Endodermal cell (in vitro differentiated cells): ENCODE data around the gene ALOXE3. TPM values are rescaled to one million over a fixed set of nuclear protein-coding genes. Genes with fewer than 3 reads are reported as not detected.

Experiments
- DNase-seq: peaks from one replicate; pipeline ENCODE4 v3.0.0-alpha.2; 2017
- H3K27ac ChIP-seq: 2 replicates; pipeline ENCODE4 v1.5.1; 2013; ENCODE audit warnings: mild to moderate bottlenecking, low read depth, low read length, moderate library complexity
- H3K27me3 ChIP-seq: 2 replicates; pipeline ENCODE4 v1.6.1; 2013; ENCODE audit warnings: mild to moderate bottlenecking, low read length, moderate library complexity; ENCODE audit not compliant: insufficient read depth, control insufficient read depth, poor library complexity, severe bottlenecking
- H3K36me3 ChIP-seq: 2 replicates; pipeline ENCODE4 v1.7.0; 2013; ENCODE audit warnings: mild to moderate bottlenecking, low read length, moderate library complexity; ENCODE audit not compliant: control insufficient read depth, insufficient read depth
- H3K4me1 ChIP-seq: one replicate; pipeline ENCODE4 v1.7.0; 2013; ENCODE audit warnings: low read length; ENCODE audit not compliant: control insufficient read depth, insufficient read depth
- H3K4me3 ChIP-seq: 2 replicates; pipeline ENCODE4 v1.5.1; 2013; ENCODE audit warnings: mild to moderate bottlenecking, low read length, moderate library complexity
- H3K9ac ChIP-seq: 2 replicates; pipeline ENCODE4 v1.6.1; 2013; ENCODE audit warnings: mild to moderate bottlenecking, low read length, moderate library complexity; ENCODE audit not compliant: poor library complexity, severe bottlenecking; ENCODE audit errors: extremely low read depth
- H3K9me3 ChIP-seq: 2 replicates; pipeline ENCODE4 v1.6.1; 2013; ENCODE audit warnings: mild to moderate bottlenecking, low read length, moderate library complexity; ENCODE audit not compliant: control insufficient read depth
- H3K27ac Mint-ChIP-seq: 2 replicates; pipeline ENCODE4 v1.8.0; 2020; ENCODE audit warnings: mixed read lengths
- H3K27me3 Mint-ChIP-seq: 2 replicates; pipeline ENCODE4 v1.8.0; 2021; ENCODE audit warnings: mild to moderate bottlenecking, mixed read lengths; ENCODE audit not compliant: insufficient read depth
- H3K36me3 Mint-ChIP-seq: 2 replicates; pipeline ENCODE4 v1.8.0; 2020; ENCODE audit warnings: low read depth, mixed read lengths
- H3K4me1 Mint-ChIP-seq: 2 replicates; pipeline ENCODE4 v1.8.0; 2020; ENCODE audit warnings: mixed read lengths
- H3K4me3 Mint-ChIP-seq: 2 replicates; pipeline ENCODE4 v1.8.0; 2020; ENCODE audit warnings: mild to moderate bottlenecking, moderate library complexity, mixed read lengths
- H3K9me3 Mint-ChIP-seq: 2 replicates; pipeline ENCODE4 v1.8.0; 2020; ENCODE audit warnings: mild to moderate bottlenecking, mixed read lengths
- WGBS, 2 experiments: methylation state at CpG; one replicate each; pipeline versions ENCODE4 v1.1.5 to v1.1.7; 2013; ENCODE audit warnings: missing lambda C conversion rate in 2 of 2, mixed read lengths in 1 of 2; ENCODE audit not compliant: insufficient coverage in 1 of 2, insufficient read length in 1 of 2; 5-methylcytosine and 5-hydroxymethylcytosine counted together
- total RNA-seq, 2 donors: library from RNA; stranded (reverse); fragmentation: NEBNext Ultra II Directional in 1 of 2; extraction: Animal tissue kit (Norgen Biotek cat#: 25700) in 1 of 2; gene quantifications; 2 replicates in 1 of 2; 3 replicates in 1 of 2; pipeline ENCODE4 v1.2.1, GENCODE V29; 2021
- TF ChIP-seq, protein P1 (sequence below): fragments of 200-600 bp; sonication (generic); conservative IDR thresholded peaks from 2 replicates; pipeline ENCODE4 v1.5.0; 2021; ENCODE audit warnings: antibody characterized with exemption, mild to moderate bottlenecking

The ALOXE3 gene
- total RNA-seq, 2 donors from 2014 or later = 0.13 to 0.49 TPM

DNA sequence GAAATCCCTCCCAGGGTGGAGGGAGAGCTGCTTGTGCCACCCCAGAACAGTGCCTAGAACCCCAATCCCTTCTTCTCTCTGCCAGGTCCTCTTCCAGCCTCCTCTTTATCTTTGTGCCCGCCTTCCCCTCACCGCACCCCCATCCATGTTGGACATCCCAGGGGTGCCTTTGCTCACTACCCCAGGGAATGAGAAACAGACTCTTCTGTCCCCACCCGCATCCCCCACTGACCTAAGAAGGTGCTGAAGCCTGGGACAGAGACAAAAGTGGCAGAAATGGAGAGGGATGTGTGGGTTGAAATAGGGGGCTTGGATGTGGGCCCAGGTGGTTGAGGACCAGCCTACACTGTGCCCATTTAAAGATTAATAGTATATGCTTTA, 62.5 kb downstream of the ALOXE3 start:
- peaks cover 27% of the 10 kb centered on the region for H3K27me3 ChIP-seq
- no peak for DNase-seq
- Mint-ChIP-seq H3K4me3 (no peak overlapping the region), H3K4me1 (peaks cover 20% of the 10 kb centered on the region), H3K27ac (no peak overlapping the region), H3K36me3 (no peaks in the 10 kb centered on the region), H3K9me3 (no peaks in the 10 kb centered on the region), H3K27me3 (peaks cover 59% of the 10 kb centered on the region)
- H3K36me3 ChIP-seq = no peaks in the 10 kb centered on the region
- H3K4me1 ChIP-seq = peaks cover 7% of the 10 kb centered on the region
- no peak overlapping the region for H3K4me3 ChIP-seq
- whole genome bisulfite sequencing, 2 experiments = 80 to 94% methylated on average over 1 to 3 of the region's 3 CpGs
- no peak overlapping the region for H3K9ac ChIP-seq
- TF ChIP-seq, protein P1, sequence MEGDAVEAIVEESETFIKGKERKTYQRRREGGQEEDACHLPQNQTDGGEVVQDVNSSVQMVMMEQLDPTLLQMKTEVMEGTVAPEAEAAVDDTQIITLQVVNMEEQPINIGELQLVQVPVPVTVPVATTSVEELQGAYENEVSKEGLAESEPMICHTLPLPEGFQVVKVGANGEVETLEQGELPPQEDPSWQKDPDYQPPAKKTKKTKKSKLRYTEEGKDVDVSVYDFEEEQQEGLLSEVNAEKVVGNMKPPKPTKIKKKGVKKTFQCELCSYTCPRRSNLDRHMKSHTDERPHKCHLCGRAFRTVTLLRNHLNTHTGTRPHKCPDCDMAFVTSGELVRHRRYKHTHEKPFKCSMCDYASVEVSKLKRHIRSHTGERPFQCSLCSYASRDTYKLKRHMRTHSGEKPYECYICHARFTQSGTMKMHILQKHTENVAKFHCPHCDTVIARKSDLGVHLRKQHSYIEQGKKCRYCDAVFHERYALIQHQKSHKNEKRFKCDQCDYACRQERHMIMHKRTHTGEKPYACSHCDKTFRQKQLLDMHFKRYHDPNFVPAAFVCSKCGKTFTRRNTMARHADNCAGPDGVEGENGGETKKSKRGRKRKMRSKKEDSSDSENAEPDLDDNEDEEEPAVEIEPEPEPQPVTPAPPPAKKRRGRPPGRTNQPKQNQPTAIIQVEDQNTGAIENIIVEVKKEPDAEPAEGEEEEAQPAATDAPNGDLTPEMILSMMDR = no peak
- H3K27ac ChIP-seq = no peak overlapping the region
- no peaks in the 10 kb centered on the region for H3K9me3 ChIP-seq

DNA sequence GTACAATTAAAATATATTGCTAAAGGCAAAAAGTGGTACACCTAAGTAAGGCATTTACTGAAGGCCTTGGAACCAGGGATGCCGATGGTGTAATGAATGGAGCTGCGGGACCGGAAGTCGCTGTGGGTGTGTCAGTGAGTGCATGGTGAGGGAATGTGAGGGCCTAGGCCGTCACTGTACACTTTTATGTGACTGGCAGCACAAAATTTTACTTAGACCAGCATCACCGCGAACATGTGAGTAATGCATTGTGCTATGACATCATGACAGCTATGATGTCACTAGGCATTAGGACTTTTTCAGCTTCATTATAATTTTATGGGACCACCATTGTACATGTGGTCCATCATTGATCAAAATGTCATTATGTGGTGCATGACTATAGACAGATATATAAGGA, 64.7 kb downstream of the ALOXE3 start:
- peaks cover 12% of the 10 kb centered on the region for H3K27me3 ChIP-seq
- no peak for DNase-seq
- TF ChIP-seq, protein P1 = no peak
- peaks cover 7% of the 10 kb centered on the region for H3K4me1 ChIP-seq
- no peaks in the 10 kb centered on the region for H3K9me3 ChIP-seq
- Mint-ChIP-seq H3K36me3 (no peaks in the 10 kb centered on the region), H3K27ac (no peak overlapping the region), H3K27me3 (peaks cover 58% of the 10 kb centered on the region), H3K4me3 (no peak overlapping the region), H3K4me1 (peaks cover 15% of the 10 kb centered on the region), H3K9me3 (no peaks in the 10 kb centered on the region)
- no peak overlapping the region for H3K27ac ChIP-seq
- H3K4me3 ChIP-seq = no peak overlapping the region
- 92 to 96% methylated on average over 7 of the region's 7 CpGs for WGBS, 2 experiments
- no peaks in the 10 kb centered on the region for H3K36me3 ChIP-seq
- H3K9ac ChIP-seq = no peak overlapping the region

DNA sequence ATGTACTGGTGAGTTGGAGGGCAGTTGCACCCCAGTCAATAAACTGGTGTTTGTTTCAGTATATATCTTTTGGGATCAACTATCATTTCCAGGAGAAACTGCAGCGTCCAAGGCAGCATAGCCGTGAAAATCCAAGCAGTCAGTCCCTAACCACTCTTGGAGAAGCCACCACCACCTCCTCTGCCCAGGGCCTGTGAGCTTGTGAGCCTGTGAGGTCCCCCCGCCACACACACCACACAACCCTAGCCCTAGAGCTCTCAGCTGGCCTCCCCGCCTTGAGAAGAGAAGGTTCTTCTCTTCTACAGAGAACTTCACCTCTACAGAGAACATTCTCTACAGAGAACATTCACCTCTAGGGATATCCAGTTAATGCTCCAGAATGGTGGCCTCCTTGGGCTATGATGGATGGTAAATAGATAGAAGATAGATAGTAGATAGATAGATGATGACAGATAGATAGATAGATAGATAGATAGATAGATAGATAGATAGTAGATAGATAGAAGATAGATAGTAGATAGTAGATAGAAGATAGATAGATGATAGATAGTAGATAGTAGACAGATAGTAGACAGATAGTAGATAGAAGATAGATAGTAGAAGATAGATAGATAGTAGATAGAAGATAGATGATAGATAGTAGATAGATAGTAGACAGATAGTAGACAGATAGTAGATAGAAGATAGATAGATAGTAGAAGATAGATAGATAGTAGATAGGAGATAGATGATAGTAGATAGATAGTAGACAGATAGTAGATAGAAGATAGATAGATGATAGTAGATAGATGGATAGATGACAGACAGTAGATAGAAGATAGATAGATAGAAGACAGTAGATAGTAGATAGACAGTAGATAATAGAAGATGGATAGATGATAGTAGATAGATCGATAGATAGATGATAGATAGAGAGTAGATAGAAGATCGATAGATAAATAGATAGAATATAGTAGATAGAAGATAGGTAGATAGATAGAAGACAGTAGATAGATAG, 65.8 kb downstream of the ALOXE3 start:
- Histone ChIP-seq H3K9ac (no peak overlapping the region), H3K4me1 (peaks cover 7% of the 10 kb centered on the region), H3K27ac (no peak overlapping the region), H3K9me3 (no peaks in the 10 kb centered on the region), H3K27me3 (peaks cover 12% of the 10 kb centered on the region), H3K4me3 (no peak overlapping the region), H3K36me3 (no peaks in the 10 kb centered on the region)
- no peak for DNase-seq
- TF ChIP-seq, protein P1 = no peak
- no peaks in the 10 kb centered on the region for H3K9me3 Mint-ChIP-seq
- WGBS, 2 experiments = 85 to 87% methylated on average over 2 to 6 of the region's 6 CpGs
- no peak overlapping the region for H3K27ac Mint-ChIP-seq
- H3K36me3 Mint-ChIP-seq = no peaks in the 10 kb centered on the region
- no peak overlapping the region for H3K4me3 Mint-ChIP-seq
- peaks cover 55% of the 10 kb centered on the region for H3K27me3 Mint-ChIP-seq
- H3K4me1 Mint-ChIP-seq = peaks cover 15% of the 10 kb centered on the region
